NCI-H146 (cell line): ENCODE data around the gene TERT.
"Not testable (repeated sequence)": the region's sequence is repeated elsewhere in the genome, so short reads cannot be mapped to it uniquely, and the experiment has no call there.

Experiments used
- DNase-seq: peaks from one replicate; lab custom pipeline; 2025; lab: John Stamatoyannopoulos, UW

The TERT gene

DNA sequence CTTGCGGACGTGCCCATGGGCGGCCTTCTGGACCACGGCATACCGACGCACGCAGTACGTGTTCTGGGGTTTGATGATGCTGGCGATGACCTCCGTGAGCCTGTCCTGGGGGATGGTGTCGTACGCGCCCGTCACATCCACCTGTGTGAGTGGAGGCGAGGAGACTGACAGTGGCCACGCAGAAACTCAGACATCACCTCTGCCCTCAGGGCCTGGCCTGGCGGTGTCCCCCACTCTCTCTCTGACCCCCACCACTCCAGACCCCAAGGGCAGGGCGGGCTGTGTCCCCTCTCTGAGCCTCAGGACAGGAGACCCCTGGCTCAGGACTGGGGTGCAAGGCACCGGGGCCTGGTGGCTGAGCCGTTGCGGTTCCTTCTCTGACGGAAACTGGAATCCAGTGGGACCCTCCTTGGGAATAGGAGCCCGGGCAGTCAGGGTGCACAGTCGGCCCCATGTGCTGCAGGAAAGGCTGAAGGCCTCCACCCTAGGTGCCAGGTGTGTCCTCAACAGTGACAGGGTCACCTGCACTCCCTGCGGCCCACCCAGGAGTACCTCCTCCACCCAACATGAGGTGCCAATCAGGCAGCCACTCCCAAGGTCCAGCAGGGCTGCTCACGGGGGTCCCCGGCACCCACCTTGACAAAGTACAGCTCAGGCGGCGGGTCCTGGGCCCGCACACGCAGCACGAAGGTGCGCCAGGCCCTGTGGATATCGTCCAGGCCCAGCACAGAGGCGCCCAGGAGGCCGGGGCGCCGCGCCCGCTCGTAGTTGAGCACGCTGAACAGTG, 16.0 kb downstream of the TERT start:
- DNase-seq, result no peak

DNA sequence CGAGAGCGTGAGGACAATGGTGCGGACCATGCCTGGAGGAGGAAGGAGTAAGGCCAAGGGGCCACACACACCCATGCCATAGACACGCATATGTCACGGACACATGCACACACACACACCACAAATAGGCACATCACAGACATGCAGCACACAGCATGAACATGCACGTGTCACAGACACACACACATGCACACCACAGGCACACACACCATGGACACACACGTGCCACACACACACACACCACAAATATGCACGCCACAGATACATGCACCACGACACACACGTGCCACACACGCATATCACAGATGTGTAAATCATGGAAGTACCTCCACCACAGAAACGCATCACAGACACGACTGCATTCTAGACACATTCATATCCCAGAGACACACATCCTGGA, 16.7 kb downstream of the TERT start:
- DNase-seq, result no peak

DNA sequence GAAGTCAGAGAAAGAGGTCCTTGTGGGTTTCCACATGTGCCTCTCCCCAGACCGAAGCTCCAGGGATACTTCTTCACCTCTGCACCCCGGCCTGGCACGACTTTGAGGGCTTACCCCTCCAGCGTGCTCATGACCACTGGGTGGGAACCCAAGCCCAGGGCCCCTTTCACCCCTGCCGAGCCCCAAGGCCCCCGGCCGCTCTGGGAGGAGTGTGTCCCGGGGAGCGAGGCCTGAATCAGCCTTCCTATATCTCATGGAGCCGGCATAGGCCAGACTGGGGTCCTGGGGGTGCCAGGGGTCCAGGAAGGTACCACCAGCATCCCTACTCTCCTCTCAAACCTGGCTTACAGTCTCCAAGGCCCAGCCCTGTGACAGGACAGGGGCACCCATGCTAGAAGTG, 17.1 kb downstream of the TERT start:
- DNase-seq, result no peak

DNA sequence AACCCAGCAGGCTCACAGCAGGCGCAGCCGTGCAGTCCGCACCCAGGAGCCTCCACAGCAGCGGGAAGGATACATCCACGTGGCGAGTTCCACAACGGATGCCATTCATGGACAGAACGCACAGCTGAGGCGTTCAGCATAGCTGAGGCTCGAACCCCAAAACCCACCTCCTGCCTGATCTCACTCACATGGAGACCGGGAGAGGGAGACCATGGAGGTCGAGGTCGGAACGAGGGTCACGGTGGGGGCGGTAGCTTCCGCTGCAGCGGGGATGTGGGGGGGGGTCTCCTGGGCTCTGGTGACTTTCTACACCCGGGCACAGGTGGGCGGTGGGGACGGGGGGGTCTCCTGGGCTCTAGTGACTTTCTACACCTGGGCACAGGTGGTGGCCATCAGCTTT, 17.5 kb downstream of the TERT start:
- no peak for DNase-seq

DNA sequence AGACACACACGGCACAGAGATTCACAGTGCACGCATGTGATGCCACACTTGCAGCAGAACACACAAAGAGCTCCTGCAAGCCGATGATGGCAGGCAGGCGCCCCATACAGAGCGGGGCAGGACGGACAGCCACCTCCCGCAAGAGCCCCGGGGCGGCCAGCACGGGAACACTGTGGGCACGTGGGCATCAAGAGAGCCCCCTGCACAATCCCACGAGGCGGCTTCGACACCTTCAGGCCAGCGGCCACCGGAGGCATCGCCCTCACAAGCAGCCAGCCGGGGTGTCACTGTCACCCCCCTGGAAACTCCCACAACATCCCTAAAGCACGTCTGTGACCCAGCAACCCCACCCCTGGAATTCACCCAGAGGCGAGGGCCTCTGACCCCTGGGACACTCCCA, 17.9 kb downstream of the TERT start:
- no peak for DNase-seq

DNA sequence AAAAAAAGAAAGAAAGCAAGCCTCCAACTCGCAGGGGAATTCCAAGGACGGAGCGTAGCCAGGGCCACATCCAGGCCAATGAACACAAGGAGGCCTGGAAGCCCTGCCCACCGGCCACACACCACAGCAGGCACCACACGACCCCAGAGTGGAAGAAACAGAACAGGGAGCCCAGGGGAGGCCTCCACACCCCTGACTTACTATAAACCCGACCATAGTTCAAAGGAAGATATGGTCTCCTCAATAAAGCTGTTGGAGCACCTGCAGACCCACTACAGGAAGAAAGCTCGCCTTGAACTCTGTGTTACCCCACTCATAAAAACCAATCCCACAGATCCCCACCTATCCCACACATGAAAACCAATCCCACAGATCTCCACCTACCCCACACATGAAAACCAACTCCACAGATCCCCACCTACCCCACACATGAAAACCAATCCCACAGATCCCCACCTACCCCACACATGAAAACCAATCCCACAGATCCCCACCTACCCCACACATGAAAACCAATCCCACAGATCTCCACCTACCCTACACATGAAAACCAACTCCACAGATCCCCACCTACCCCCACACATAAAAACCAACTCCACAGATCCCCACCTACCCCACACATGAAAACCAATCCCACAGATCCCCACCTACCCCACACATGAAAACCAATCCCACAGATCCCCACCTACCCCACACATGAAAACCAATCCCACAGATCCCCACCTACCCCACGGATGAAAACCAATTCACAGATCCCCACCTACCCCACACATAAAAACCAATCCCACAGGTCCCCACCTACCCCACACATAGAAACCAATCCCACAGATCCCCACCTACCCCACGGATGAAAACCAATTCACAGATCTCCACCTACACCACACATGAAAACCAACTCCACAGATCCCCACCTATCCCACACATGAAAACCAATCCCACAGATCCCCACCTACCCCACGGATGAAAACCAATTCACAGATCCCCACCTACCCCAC, 19.2 kb downstream of the TERT start:
- not testable (repeated sequence) for DNase-seq

DNA sequence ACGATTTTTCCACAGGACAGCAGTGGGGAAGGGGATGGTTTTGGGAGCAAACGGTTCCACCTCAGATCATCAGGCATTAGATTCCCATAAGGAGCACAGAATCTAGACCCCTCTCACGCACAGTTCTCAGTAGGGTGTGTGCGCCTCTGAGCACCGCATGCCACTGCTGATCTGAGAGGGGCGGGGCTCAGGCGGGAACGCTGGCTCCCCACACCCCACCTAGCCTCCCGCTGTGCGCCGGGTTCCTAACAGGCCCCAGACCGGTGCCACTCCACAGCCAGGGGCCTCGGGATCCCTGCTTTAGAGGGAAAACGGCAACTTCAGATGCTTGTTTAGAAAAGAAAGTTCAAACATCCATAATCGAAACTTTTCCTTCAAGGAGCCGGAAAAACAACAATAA, 20.4 kb downstream of the TERT start:
- no peak for DNase-seq

DNA sequence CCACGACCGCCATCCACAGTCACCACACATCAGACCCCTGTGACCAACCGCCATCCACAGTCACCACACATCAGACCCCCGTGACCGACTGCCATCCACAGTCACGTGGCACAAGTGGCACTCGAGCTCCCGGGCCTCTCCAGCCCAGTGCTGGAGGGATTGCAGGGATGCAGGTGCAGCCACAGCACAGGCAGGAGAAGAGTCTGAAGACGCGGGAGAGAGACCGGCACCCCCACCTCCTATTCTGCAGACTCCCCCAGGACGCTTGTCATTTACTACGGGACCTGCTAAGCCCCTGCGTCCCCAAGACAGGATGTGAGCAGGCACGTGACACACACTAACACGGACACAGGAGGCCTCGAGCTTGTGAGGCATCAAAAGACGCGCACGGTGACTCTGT, 21.1 kb downstream of the TERT start:
- no peak for DNase-seq

DNA sequence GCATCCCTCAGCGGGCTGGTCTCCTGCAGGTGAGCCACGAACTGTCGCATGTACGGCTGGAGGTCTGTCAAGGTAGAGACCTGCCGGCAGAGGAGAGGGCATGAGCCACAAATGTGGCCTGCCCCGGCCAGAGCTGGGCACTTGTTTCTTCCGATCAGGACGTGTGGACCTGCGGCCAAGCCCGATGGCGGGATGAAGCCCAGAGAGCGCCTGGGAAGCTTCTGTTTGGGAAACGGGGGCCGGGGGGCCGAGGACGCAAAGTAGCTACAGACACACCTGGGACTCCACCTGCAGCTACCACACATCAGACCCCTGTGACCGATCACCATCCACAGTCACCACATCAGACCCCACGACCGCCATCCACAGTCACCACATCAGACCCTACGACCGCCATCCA, 22.7 kb downstream of the TERT start:
- no peak for DNase-seq

DNA sequence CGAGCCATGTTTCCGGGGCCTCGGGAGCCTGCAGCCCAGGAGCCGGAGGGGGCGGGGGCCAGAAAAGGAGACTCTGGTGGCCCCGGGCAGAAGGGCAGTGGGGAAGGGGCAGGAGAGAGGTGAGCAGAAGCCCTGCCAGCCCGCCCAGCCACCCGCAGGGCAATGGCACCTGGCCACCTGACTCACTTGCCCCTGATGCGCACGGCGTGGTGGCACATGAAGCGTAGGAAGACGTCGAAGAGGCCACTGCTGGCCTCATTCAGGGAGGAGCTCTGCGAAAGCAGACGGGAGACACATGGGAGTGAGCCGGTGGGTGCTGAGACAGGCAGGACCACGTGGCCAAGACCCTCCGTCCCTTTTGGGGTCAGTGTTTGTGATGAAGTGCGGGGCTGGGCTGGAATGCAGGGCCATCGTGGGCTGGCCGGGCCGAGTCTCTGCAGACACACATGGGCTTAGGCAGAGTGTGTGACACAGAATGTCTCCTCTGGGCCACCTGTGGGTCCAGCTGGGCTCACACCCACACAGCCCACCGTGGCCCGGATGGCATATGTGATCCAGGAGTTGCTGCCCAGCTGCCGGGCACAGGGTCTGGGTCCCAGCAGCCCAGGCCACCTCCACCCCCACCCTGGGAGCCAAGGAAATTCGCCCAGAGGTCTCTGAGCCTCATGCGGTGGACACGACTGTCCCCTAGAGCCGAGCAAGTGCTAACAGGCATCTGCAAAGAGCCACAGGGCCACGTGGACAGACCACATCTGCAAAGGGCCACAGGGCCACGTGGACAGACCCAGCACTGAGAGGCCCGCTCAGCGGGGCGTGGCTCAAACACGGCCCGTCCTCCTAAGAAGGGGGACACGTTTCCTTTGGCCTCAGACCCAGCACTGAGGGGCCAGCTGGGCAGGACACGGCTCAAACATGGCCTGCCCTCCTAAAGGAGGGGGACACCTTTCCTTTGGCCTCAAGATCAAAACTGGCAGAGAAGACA, 23.6 kb downstream of the TERT start:
- no peak for DNase-seq

DNA sequence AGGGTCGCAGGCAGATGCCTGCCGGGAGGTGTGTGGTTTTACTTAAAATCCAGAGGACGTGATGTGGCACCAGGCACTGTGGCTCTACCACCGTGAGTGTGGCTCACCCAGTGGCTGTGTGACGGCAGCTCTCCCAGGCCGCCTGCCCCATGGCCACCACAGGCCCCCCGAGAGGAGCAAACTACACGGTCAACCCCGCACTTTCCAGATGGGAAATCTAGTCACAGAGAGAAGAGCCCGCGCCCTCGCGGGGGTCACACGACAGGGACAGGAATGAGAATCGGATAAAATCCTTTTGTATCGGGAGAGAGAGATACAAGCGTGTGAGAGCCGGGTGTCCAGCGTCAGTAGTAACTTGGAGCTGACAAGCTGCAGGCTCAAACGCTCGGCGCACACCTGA, 24.4 kb downstream of the TERT start:
- no peak for DNase-seq

DNA sequence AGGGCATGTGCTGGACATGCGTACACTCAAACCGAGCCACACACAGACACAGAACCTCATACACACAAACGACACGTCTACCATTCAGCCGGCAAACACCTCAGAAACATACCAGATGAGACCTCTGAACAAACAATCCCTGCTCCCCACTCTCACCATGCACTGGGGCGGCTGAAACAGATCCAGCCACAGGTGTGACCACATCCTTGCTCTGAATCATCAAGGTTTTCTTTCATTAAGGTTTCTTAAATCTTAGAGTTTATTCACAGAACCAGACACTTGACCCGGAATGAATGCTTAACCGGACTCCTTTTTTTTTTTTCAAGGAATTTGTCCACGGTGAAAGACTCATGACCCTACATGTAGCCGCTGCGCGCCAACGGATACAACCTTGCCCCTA, 26.2 kb downstream of the TERT start:
- no peak for DNase-seq

DNA sequence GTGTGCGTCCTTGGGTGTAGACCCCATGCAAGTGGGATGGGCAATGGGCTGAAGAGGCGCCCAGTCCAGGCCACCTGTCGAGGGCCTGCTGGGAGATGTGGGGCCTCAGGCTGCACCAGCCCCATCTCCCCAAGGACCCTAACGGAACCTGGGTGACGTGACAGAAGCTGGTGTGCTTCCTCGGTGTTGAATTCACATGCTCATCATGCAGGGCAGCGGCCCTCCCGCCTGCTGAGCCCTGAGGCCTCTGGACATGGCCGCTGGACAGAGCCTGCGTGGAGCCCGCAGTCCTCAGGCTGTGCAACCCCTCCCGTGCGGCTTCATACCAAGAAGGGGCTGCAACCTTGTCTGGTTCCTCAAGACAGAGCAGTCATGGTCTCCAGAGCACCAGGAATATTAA, 26.8 kb downstream of the TERT start:
- DNase-seq, result no peak

DNA sequence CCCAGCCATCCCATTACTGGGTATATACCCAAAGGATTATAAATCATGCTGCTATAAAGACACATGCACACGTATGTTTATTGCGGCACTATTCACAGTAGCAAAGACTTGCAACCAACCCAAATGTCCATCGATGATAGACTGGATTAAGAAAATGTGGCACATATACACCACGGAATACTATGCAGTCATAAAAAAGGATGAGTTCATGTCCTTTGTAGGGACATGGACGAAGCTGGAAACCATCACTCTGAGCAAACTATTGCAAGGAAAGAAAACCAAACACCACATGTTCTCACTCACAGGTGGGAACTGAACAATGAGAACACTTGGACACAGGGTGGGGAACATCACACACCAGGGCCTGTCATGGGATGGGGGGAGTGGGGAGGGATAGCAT, 27.4 kb downstream of the TERT start:
- DNase-seq, result not testable (repeated sequence)

DNA sequence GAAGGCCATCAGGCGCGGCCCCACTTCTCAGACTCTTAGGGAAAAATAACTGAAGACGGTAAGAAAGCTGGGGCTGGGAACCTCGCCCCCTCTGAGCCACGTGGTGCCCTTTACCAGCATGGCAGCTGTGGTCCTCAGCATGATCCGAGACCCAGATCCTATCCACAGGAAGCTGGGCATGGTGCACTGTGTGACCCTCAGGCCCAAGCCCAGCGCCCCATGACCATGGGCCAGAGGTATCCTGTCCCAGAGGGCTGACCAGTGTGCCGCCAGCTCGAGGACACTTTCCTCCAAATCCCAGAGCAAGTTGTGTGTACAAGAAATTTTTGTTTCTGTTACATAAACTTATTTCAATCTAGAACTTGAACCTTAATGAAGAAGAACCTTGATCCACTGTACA, 28.1 kb downstream of the TERT start:
- DNase-seq, result no peak

DNA sequence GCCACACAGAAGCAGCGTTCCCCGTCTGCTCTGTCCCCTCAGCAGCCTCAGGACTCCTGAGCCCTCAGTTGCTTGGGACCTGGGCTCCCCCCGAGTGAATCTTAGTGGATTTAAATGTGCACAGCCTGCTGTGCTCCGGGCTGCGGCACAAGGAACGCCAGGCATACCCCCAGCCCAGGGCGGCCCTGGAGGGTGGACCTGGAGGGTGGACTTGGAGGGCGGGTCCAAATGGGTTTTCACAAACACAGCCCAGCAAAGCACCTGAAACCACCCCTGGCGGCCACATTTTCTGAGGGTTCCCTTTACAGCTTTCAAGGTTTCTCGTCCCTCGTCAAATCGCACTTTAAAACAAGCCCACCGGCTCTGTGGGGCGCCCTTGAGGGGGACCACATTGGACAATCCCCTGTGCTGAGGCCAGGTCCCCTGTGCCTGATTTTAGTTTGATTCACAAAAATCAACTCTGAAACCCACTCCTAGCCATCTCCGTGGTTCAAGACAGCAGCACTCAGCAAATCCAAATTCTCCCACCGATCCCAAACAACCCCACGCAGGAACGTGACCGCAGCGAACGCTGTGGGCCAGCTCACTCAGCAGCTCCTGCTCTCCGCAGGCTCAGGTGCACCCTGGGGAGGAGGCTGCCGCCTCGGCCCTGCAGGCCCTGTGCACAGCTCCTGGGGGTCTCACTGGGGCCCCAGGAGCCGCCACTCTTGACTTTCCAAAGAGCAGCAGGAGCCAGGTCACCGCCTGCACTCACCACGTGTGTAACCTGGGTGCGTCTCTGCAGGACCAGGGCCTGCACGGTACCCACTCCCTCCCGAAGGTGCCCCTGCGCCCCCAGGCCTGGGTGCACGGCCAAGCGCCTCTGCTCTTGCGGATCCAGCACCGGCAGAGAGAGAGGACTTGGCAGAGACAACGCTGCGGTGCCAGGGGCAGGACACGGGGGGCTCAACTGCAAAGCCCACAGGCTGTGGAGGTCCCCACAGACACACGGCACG, 29.1 kb downstream of the TERT start:
- no peak for DNase-seq

DNA sequence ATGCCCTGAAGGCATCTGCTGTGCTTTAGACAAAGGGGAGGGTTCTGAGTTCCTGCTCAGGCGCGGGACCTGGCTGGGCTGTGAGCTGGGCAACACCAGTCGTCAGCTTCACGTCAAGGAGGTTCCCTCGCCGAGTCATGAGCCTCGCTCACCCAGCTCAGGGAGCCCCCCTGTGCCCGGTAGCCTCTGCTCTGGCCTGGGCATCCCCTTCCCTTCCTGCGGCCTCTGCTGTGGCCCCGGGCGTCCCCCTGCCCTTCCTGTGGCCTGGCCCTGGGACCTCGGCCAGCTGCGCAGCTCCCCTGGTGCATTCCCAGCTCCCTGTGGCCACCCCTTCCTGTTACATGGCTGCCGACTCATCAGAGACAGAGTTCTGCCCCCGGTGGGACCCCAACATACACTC, 29.8 kb downstream of the TERT start:
- DNase-seq, result no peak

DNA sequence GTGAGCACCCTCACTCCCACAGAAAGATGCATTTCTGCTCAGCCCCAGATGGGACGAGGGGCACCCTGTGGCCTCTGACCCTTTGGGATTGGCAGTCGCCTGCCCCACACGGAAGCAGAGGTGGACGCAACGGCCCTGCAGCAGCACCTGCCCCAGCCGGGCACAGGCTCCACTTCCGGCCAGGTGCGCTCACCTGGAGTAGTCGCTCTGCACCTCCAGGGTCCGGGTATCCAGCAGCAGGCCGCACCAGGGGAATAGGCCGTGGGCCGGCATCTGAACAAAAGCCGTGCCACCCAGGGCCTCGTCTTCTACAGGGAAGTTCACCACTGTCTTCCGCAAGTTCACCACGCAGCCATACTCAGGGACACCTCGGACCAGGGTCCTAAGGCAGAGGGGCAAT, 30.7 kb downstream of the TERT start:
- no peak for DNase-seq

DNA sequence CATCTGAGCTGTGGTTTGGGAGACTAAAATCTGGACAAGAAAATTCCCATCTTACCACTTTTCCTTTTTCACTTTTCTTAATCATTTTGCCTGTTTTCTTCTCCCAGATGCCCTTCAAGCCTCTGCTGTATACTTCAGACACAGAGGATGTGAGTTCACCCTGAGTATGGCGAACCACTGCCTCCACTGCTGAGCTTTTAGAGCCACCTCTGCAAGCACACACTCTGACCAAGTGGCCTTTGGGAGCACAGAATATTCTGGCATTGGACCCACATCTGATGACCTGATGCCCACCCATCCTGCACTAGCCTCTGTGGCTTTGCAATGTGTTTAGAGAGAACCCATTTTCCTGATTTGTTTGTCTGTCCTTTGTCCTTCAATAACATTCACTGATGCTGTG, 32.5 kb downstream of the TERT start:
- no peak for DNase-seq

DNA sequence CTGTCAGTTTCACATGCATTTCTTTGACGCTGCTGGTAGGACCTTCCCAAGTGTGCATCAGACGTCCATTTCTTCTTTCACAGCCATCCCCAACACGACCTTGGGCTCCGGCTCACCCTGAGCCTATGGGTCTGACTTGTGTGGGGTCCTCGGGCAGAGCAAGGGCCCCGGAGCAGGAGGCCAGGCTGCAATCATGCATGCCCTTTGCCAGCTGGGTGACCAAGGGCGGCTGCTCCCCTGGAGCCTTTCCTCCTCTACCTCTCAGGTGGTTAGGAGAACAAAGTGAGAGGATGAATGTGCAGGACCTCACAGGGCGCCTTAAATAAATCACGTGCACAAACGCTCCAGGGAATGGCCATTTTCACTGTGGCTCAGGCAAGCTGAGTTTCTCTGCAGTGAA, 33.2 kb downstream of the TERT start:
- DNase-seq, result no peak
